Measurements from ENCODE around the gene TEX48.

- peak; percentile 61 for TF ChIP-seq CTCF (IDR thresholded peaks at IDR 0.05)
- TF ChIP-seq HDAC2 (IDR thresholded peaks at IDR 0.05): no peak
- TF ChIP-seq POLR2A (IDR thresholded peaks at IDR 0.05; ENCODE audit: low read length): no peak
- no peak for TF ChIP-seq EHMT2 (IDR thresholded peaks at IDR 0.05; ENCODE audit: low read depth)
- TF ChIP-seq EP300 (IDR thresholded peaks at IDR 0.05): no peak
- no peak for TF ChIP-seq ELK1 (IDR thresholded peaks at IDR 0.05; ENCODE audit: low read depth, low read length)
- no peak for TF ChIP-seq CHD2 (IDR thresholded peaks at IDR 0.05; ENCODE audit: low read length, partially characterized antibody)
- TF ChIP-seq ESRRA (IDR thresholded peaks at IDR 0.05; ENCODE audit: borderline replicate concordance, low read length): no peak
- TF ChIP-seq NR3C1 (IDR thresholded peaks at IDR 0.05): no peak
- TF ChIP-seq RNF2 (IDR thresholded peaks at IDR 0.05; ENCODE audit: borderline replicate concordance, low read depth): no peak
- TF ChIP-seq JUN (IDR thresholded peaks at IDR 0.05): no peak
- TF ChIP-seq NFE2L2 (conservative IDR thresholded peaks at IDR 0.05; ENCODE audit: low read length): no peak
Measured at GRCh38 chr9:114681594-114682332, at the start of gene TEX48.

All from A549 (cell line).